ENCODE data around the gene THRSP. TPM values are rescaled to one million over a fixed set of nuclear protein-coding genes. Genes with fewer than 3 reads are reported as not detected.

The THRSP gene
- total and polyA plus RNA-seq, 2 donors (not counting 1 experiment from before 2014, with no cell fraction given): not detected

- Histone ChIP-seq H3K27ac (ENCODE audit: low read length in 2 of 2) (no peak overlapping the region), H3K4me3 (ENCODE audit: control extremely low read depth in 1 of 5, extremely low read depth in 1 of 5, insufficient read depth in 1 of 5, low read depth in 2 of 5, low read length in 4 of 5) (no peak overlapping the region), H3K79me2 (ENCODE audit: control insufficient read depth, insufficient read depth, low read length) (no peaks in the 10 kb centered on the region), H4K20me1 (ENCODE audit: control insufficient read depth, insufficient read depth, low read length, poor library complexity, severe bottlenecking) (no peaks in the 10 kb centered on the region), H3K4me1 (ENCODE audit: control insufficient read depth in 2 of 2, insufficient read depth in 2 of 2, low read length in 2 of 2) (no peaks in the 10 kb centered on the region), H3K9me3 (ENCODE audit: control extremely low read depth in 1 of 3, control insufficient read depth in 2 of 3, insufficient read depth in 1 of 3, low read length in 2 of 3) (no peaks in the 10 kb centered on the region), H3K4me2 (replicated peaks; ENCODE audit: low read depth, low read length, poor library complexity, severe bottlenecking) (no peak overlapping the region), H3K9ac (ENCODE audit: low read length) (no peak overlapping the region), H3K36me3 (replicated peaks in 1 of 2; ENCODE audit: control extremely low read depth in 1 of 2, control insufficient read depth in 1 of 2, extremely low read depth in 1 of 2, insufficient read depth in 2 of 2, low read length in 1 of 2) (no peaks in the 10 kb centered on the region), H2AFZ (ENCODE audit: insufficient read depth, low read depth, low read length, poor library complexity, severe bottlenecking) (no peak overlapping the region), H3K27me3 (replicated peaks in 1 of 4; ENCODE audit: control extremely low read depth in 1 of 4, control insufficient read depth in 3 of 4, insufficient read depth in 4 of 4, low read length in 3 of 4) (no peaks in the 10 kb centered on the region)
- ATAC-seq (ENCODE audit: low read depth) (no peak), DNase-seq (no peak)
- H3K27ac Mint-ChIP-seq: no peak overlapping the region
- POLR2A ChIA-PET: no interaction called here
- H3K27me3 Mint-ChIP-seq: no peaks in the 10 kb centered on the region
- no peak for TF ChIP-seq EZH2 (IDR thresholded peaks at IDR 0.05; ENCODE audit: borderline replicate concordance, insufficient read depth, low read depth, low read length, poor library complexity, severe bottlenecking)
- TF ChIP-seq, protein P1, sequence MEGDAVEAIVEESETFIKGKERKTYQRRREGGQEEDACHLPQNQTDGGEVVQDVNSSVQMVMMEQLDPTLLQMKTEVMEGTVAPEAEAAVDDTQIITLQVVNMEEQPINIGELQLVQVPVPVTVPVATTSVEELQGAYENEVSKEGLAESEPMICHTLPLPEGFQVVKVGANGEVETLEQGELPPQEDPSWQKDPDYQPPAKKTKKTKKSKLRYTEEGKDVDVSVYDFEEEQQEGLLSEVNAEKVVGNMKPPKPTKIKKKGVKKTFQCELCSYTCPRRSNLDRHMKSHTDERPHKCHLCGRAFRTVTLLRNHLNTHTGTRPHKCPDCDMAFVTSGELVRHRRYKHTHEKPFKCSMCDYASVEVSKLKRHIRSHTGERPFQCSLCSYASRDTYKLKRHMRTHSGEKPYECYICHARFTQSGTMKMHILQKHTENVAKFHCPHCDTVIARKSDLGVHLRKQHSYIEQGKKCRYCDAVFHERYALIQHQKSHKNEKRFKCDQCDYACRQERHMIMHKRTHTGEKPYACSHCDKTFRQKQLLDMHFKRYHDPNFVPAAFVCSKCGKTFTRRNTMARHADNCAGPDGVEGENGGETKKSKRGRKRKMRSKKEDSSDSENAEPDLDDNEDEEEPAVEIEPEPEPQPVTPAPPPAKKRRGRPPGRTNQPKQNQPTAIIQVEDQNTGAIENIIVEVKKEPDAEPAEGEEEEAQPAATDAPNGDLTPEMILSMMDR (IDR thresholded peaks at IDR 0.05): no peak
- peaks cover 5% of the 10 kb centered on the region for H3K9me3 Mint-ChIP-seq (ENCODE audit: insufficient read depth)
- no peaks in the 10 kb centered on the region for H3K4me1 Mint-ChIP-seq
- intact Hi-C loops (cut with micrococcal nuclease): no loop called here
- CTCF ChIA-PET: interaction anchor here (1.0 to 1.3 kb wide), 2 partner anchors 12 to 533 kb away, joined by 5 read pairs; no protein-coding TSS in a partner anchor
- H3K4me3 Mint-ChIP-seq: no peak overlapping the region
Measured at GRCh38 chr11:78032090-78032489, 31.6 kb upstream of the THRSP start.

- ATAC-seq (ENCODE audit: low read depth): no peak
- H4K20me1 ChIP-seq (ENCODE audit: control insufficient read depth, insufficient read depth, low read length, poor library complexity, severe bottlenecking): no peaks in the 10 kb centered on the region
- H3K4me3 ChIP-seq (ENCODE audit: control extremely low read depth in 1 of 5, extremely low read depth in 1 of 5, insufficient read depth in 1 of 5, low read depth in 2 of 5, low read length in 4 of 5): no peak overlapping the region
- no peaks in the 10 kb centered on the region for H3K27me3 ChIP-seq (replicated peaks in 1 of 4; ENCODE audit: control extremely low read depth in 1 of 4, control insufficient read depth in 3 of 4, insufficient read depth in 4 of 4, low read length in 3 of 4)
- H3K9me3 ChIP-seq (ENCODE audit: control extremely low read depth in 1 of 3, control insufficient read depth in 2 of 3, insufficient read depth in 1 of 3, low read length in 2 of 3): no peaks in the 10 kb centered on the region
- 86% methylated on average over 2 of the region's 4 CpGs for WGBS (ENCODE audit: insufficient coverage)
- H3K27me3 Mint-ChIP-seq: no peaks in the 10 kb centered on the region
- intact Hi-C loops (cut with micrococcal nuclease): no loop called here
- TF ChIP-seq, protein P1 (IDR thresholded peaks at IDR 0.05): no peak
- no peak for TF ChIP-seq EZH2 (IDR thresholded peaks at IDR 0.05; ENCODE audit: borderline replicate concordance, insufficient read depth, low read depth, low read length, poor library complexity, severe bottlenecking)
- H3K4me2 ChIP-seq (replicated peaks; ENCODE audit: low read depth, low read length, poor library complexity, severe bottlenecking): no peak overlapping the region
- H2AFZ ChIP-seq (ENCODE audit: insufficient read depth, low read depth, low read length, poor library complexity, severe bottlenecking): no peak overlapping the region
- no peaks in the 10 kb centered on the region for H3K4me1 ChIP-seq (ENCODE audit: control insufficient read depth in 2 of 2, insufficient read depth in 2 of 2, low read length in 2 of 2)
- H3K79me2 ChIP-seq (ENCODE audit: control insufficient read depth, insufficient read depth, low read length): no peaks in the 10 kb centered on the region
- H3K9ac ChIP-seq (ENCODE audit: low read length): no peak overlapping the region
- ChIA-PET CTCF (interaction anchor here (1.0 to 1.3 kb wide), 2 partner anchors 11 to 532 kb away, joined by 5 read pairs; no protein-coding TSS in a partner anchor), POLR2A (no interaction called here)
- H3K4me3 Mint-ChIP-seq: no peak overlapping the region
- no peaks in the 10 kb centered on the region for H3K4me1 Mint-ChIP-seq
- DNase-seq: no peak
- H3K36me3 ChIP-seq (replicated peaks in 1 of 2; ENCODE audit: control extremely low read depth in 1 of 2, control insufficient read depth in 1 of 2, extremely low read depth in 1 of 2, insufficient read depth in 2 of 2, low read length in 1 of 2): no peaks in the 10 kb centered on the region
- H3K9me3 Mint-ChIP-seq (ENCODE audit: insufficient read depth): no peaks in the 10 kb centered on the region
- no peak overlapping the region for H3K27ac ChIP-seq (ENCODE audit: low read length in 2 of 2)
- H3K27ac Mint-ChIP-seq: no peak overlapping the region
Measured at GRCh38 chr11:78033040-78033439, 30.6 kb upstream of the THRSP start.
